Gastroesophageal sphincter (tissue), 3 donors: ENCODE data around the gene LYST.

Experiments used
- CTCF ChIP-seq, 4 experiments: fragments of 200-600 bp in 2 of 4; fragments of 450-650 bp in 2 of 4; sonication (generic) in 1 of 4; IDR thresholded peaks; one replicate each; pipeline ENCODE4 v1.5.1; 2017 to 2019; ENCODE audit warnings: antibody characterized with exemption in 4 of 4, mild to moderate bottlenecking in 2 of 4, moderate library complexity in 2 of 4
- EP300 ChIP-seq: sonication (generic); formaldehyde crosslinking; IDR thresholded peaks from one replicate; pipeline ENCODE4 v1.6.1; 2017; ENCODE audit warnings: antibody characterized with exemption, mild to moderate bottlenecking
- POLR2A ChIP-seq, 2 donors: fragments of 450-650 bp; IDR thresholded peaks; one replicate each; pipeline ENCODE4 v1.6.1; 2017; ENCODE audit warnings: antibody characterized with exemption in 2 of 2, mild to moderate bottlenecking in 2 of 2, moderate library complexity in 1 of 2
- POLR2AphosphoS5 ChIP-seq: sonication (generic); formaldehyde crosslinking; IDR thresholded peaks from one replicate; pipeline ENCODE4 v1.6.1; 2017; ENCODE audit warnings: antibody characterized with exemption

GRCh38 chr1:235908742-235909520 is 42.2 kb upstream of the LYST start:
- TF ChIP-seq CTCF (IDR thresholded peaks at IDR 0.05) (no peak), POLR2A (IDR thresholded peaks at IDR 0.05) (no peak), EP300 (no peak), POLR2AphosphoS5 (peak; percentile 59)
